Measurements from ENCODE around the gene CDK5R1.
A peak's percentile ranks its signal among the peaks of the same experiment; 100 is the strongest.

CDK5R1 gene

GRCh38 chr17:32475258-32475657 lies 11.5 kb upstream of the CDK5R1 start:
- DNase-seq: no peak

- no peak for DNase-seq
Measured at GRCh38 chr17:32477220-32477619, 9.6 kb upstream of the CDK5R1 start.

- no peak for DNase-seq
Measured at GRCh38 chr17:32479074-32479617, 7.6 kb upstream of the CDK5R1 start.

- no peak for DNase-seq
Measured at GRCh38 chr17:32481193-32481592, 5.6 kb upstream of the CDK5R1 start.

GRCh38 chr17:32482568-32483320 lies 4.0 kb upstream of the CDK5R1 start:
- DNase-seq: no peak

GRCh38 chr17:32483451-32484019 lies 3.3 kb upstream of the CDK5R1 start:
- DNase-seq: peak; percentile 95

GRCh38 chr17:32484041-32484461 lies 2.7 kb upstream of the CDK5R1 start:
- peak; percentile 72 for DNase-seq

- peak; percentile 7 for DNase-seq
Measured at GRCh38 chr17:32484628-32485027, 2.2 kb upstream of the CDK5R1 start.

- peak; percentile 60 for DNase-seq
Measured at GRCh38 chr17:32485261-32486110, 1.3 kb upstream of the CDK5R1 start.

GRCh38 chr17:32486111-32486700 lies 587 bp upstream of the CDK5R1 start:
- DNase-seq: peak; percentile 98

- DNase-seq: peak; percentile 74
Measured at GRCh38 chr17:32487473-32488176, 832 bp downstream of the CDK5R1 start.

- peak; percentile 46 for DNase-seq
Measured at GRCh38 chr17:32488177-32488542, 1.4 kb downstream of the CDK5R1 start.

GRCh38 chr17:32488604-32489180 lies 1.9 kb downstream of the CDK5R1 start:
- DNase-seq: no peak

- DNase-seq: peak; percentile 41
Measured at GRCh38 chr17:32489320-32490100, 2.7 kb downstream of the CDK5R1 start.

GRCh38 chr17:32490101-32490482 lies 3.3 kb downstream of the CDK5R1 start:
- DNase-seq: peak; percentile 86

GRCh38 chr17:32491371-32492263 lies 4.8 kb downstream of the CDK5R1 start:
- peak; percentile 31 for DNase-seq

GRCh38 chr17:32492264-32492589 lies 5.4 kb downstream of the CDK5R1 start:
- peak; percentile 34 for DNase-seq

- DNase-seq: no peak
Measured at GRCh38 chr17:32492648-32493289, 6.0 kb downstream of the CDK5R1 start.

- peak; percentile 47 for DNase-seq
Measured at GRCh38 chr17:32493571-32493970, 6.8 kb downstream of the CDK5R1 start.
